ENCODE data around the gene CHTF8.

CHTF8 gene

GRCh38 chr16:69169607-69170352 lies 37.4 kb upstream of the CHTF8 start:
- in situ Hi-C loops (cut with MboI; ENCODE audit: low sequenced_read_pairs, unreplicated experiment), result no loop called here
- TF ChIP-seq CTCF (IDR thresholded peaks at IDR 0.05; ENCODE audit: borderline replicate concordance, control extremely low read depth, extremely low read depth, insufficient read depth, missing control alignments), result no peak
- no peak for DNase-seq (ENCODE audit: low spot score)

- no peak for TF ChIP-seq CTCF (IDR thresholded peaks at IDR 0.05; ENCODE audit: borderline replicate concordance, control extremely low read depth, extremely low read depth, insufficient read depth, missing control alignments)
- no peak for DNase-seq (ENCODE audit: low spot score)
- in situ Hi-C loops (cut with MboI; ENCODE audit: low sequenced_read_pairs, unreplicated experiment), result no loop called here
Observed at GRCh38 chr16:69169051-69169450, 36.7 kb upstream of the CHTF8 start.

- no peak for DNase-seq (ENCODE audit: low spot score)
- in situ Hi-C loops (cut with MboI; ENCODE audit: low sequenced_read_pairs, unreplicated experiment), result no loop called here
Observed at GRCh38 chr16:69166946-69167930, 34.9 kb upstream of the CHTF8 start.

GRCh38 chr16:69166221-69166833 lies 33.9 kb upstream of the CHTF8 start:
- TF ChIP-seq CTCF (IDR thresholded peaks at IDR 0.05; ENCODE audit: borderline replicate concordance, control extremely low read depth, extremely low read depth, insufficient read depth, missing control alignments), result no peak
- in situ Hi-C loops (cut with MboI; ENCODE audit: low sequenced_read_pairs, unreplicated experiment), result no loop called here
- peak; percentile 72 for DNase-seq (ENCODE audit: low spot score)

More at GRCh38 chr16:69166946-69167930, 34.9 kb upstream of the CHTF8 start:
- no peak for TF ChIP-seq CTCF (IDR thresholded peaks at IDR 0.05; ENCODE audit: borderline replicate concordance, control extremely low read depth, extremely low read depth, insufficient read depth, missing control alignments)

GRCh38 chr16:69165584-69165983 lies 33.2 kb upstream of the CHTF8 start:
- no peak for TF ChIP-seq CTCF (IDR thresholded peaks at IDR 0.05; ENCODE audit: borderline replicate concordance, control extremely low read depth, extremely low read depth, insufficient read depth, missing control alignments)
- no peak for DNase-seq (ENCODE audit: low spot score)
- in situ Hi-C loops (cut with MboI; ENCODE audit: low sequenced_read_pairs, unreplicated experiment), result no loop called here

- in situ Hi-C loops (cut with MboI; ENCODE audit: low sequenced_read_pairs, unreplicated experiment), result no loop called here
- no peak for TF ChIP-seq CTCF (IDR thresholded peaks at IDR 0.05; ENCODE audit: borderline replicate concordance, control extremely low read depth, extremely low read depth, insufficient read depth, missing control alignments)
Observed at GRCh38 chr16:69160192-69160591, 27.8 kb upstream of the CHTF8 start.

More at GRCh38 chr16:69160192-69160591, 27.8 kb upstream of the CHTF8 start:
- DNase-seq (ENCODE audit: low spot score), result no peak

All from GM13976 (cell line).